RWPE2 (cell line): ENCODE results near the gene FOXO1.
A peak's percentile ranks its signal among the peaks of the same experiment; 100 is the strongest.

Experiments
- ATAC-seq: fragments of 200-7000 bp; cut with Tn5 transposase; 3 replicates; pipeline ENCODE4 v1.9.1; 2021; ENCODE audit warnings: low read depth
- DNase-seq: peaks from one replicate; pipeline ENCODE4 v3.0.0-alpha.2; 2020; ENCODE audit warnings: low spot score
- H3K27ac ChIP-seq: fragments of 450-650 bp; 2 replicates; pipeline ENCODE4 v1.5.1; 2017; ENCODE audit warnings: mild to moderate bottlenecking; ENCODE audit not compliant: poor library complexity, severe bottlenecking
- H3K27me3 ChIP-seq: fragments of 250-450 bp; sonication (Bioruptor Pico); 2 replicates; pipeline ENCODE4 v1.5.1; 2021; ENCODE audit warnings: mild to moderate bottlenecking, moderate library complexity; ENCODE audit not compliant: insufficient read depth, poor library complexity, severe bottlenecking
- H3K36me3 ChIP-seq: fragments of 250-450 bp; sonication (Bioruptor Pico); 2 replicates; pipeline ENCODE4 v1.5.1; 2020; ENCODE audit warnings: low read depth, mild to moderate bottlenecking, moderate library complexity
- H3K4me1 ChIP-seq: fragments of 250-450 bp; sonication (Bioruptor Pico); 2 replicates; pipeline ENCODE4 v1.5.1; 2021; ENCODE audit warnings: mild to moderate bottlenecking, moderate library complexity; ENCODE audit not compliant: insufficient read depth, poor library complexity, severe bottlenecking
- H3K4me3 ChIP-seq: fragments of 250-450 bp; sonication (Bioruptor Pico); 2 replicates; pipeline ENCODE4 v1.5.1; 2021; ENCODE audit warnings: mild to moderate bottlenecking, moderate library complexity; ENCODE audit not compliant: severe bottlenecking
- H3K9me3 ChIP-seq: fragments of 250-450 bp; sonication (Bioruptor Pico); 2 replicates; pipeline ENCODE4 v1.5.1; 2021; ENCODE audit warnings: mild to moderate bottlenecking, moderate library complexity; ENCODE audit not compliant: severe bottlenecking
- TF ChIP-seq, protein P1 (sequence below): fragments of 450-650 bp; IDR thresholded peaks from one replicate; pipeline ENCODE4 v1.5.1; 2017; ENCODE audit warnings: mild to moderate bottlenecking, moderate library complexity; ENCODE audit not compliant: poor library complexity, severe bottlenecking

FOXO1 gene

GRCh38 chr13:40692946-40693345 lies 26.5 kb upstream of the FOXO1 start:
- no peak for DNase-seq
- H3K27me3 ChIP-seq: no peaks in the 10 kb centered on the region
- no peaks in the 10 kb centered on the region for H3K4me1 ChIP-seq
- H3K9me3 ChIP-seq: no peaks in the 10 kb centered on the region
- H3K27ac ChIP-seq: no peak overlapping the region
- no peak overlapping the region for H3K4me3 ChIP-seq
- H3K36me3 ChIP-seq: no peaks in the 10 kb centered on the region
- ATAC-seq: no peak
- TF ChIP-seq, protein P1, sequence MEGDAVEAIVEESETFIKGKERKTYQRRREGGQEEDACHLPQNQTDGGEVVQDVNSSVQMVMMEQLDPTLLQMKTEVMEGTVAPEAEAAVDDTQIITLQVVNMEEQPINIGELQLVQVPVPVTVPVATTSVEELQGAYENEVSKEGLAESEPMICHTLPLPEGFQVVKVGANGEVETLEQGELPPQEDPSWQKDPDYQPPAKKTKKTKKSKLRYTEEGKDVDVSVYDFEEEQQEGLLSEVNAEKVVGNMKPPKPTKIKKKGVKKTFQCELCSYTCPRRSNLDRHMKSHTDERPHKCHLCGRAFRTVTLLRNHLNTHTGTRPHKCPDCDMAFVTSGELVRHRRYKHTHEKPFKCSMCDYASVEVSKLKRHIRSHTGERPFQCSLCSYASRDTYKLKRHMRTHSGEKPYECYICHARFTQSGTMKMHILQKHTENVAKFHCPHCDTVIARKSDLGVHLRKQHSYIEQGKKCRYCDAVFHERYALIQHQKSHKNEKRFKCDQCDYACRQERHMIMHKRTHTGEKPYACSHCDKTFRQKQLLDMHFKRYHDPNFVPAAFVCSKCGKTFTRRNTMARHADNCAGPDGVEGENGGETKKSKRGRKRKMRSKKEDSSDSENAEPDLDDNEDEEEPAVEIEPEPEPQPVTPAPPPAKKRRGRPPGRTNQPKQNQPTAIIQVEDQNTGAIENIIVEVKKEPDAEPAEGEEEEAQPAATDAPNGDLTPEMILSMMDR: no peak

DNA sequence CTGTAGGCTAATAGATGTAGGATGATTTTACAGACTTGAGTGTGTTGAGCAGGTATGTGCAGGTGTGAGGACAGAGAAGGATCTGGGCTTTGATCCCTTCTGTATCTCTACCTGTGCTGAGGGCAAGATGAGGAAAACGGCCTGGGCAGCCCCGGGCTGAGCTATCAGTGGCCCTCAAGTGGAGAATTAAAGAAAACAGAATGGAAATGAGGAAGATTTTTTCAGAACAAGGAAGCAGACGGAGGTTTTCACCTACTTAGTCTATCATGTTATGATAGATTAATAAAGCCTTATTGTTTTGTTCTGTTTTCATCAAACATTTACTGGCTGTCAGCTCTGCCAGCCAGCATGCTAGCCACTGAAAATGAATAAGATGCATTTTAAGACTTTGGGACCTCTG lies 22.3 kb upstream of the FOXO1 start:
- TF ChIP-seq, protein P1: no peak
- Histone ChIP-seq H3K27ac (no peak overlapping the region), H3K4me3 (no peak overlapping the region), H3K4me1 (no peaks in the 10 kb centered on the region), H3K27me3 (no peaks in the 10 kb centered on the region), H3K36me3 (no peaks in the 10 kb centered on the region), H3K9me3 (no peaks in the 10 kb centered on the region)
- DNase-seq: no peak
- no peak for ATAC-seq

DNA sequence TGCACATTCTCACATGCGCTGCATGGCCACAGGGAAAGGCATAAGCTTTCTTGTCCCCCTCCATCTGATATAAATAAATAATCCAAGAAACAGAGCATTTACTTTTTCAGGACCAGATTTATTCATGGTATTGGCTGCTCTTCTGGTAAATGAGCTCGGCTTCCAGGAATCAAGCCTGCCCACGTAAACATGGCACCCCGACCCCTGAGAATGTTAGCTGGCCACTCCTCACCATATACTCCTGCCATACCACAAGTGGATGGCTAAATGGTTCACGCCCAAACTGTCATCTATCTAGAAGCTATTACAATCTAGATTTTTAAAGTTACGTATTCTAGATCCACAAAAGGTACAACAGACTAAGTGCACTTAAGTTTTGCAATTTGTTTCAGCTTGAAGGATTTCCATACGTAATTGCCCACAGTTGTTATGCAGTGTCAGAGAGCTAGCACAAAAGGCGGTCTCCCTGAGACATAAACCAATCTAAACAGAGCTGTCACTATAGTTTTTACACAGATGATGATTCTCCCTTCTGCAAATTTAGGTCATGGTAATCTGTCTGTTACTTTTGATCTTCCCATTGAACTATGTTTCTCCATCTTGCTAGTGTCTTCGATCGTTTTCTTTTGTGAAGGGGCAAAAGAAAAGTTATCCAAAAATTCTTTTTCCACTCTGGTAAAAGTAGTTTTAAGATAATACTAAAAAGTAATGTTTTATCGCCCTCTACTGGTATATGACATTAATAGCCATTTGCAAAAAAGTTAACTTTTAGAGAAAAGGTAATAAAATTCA lies 16.2 kb upstream of the FOXO1 start:
- no peak for ATAC-seq
- H3K27me3 ChIP-seq: no peaks in the 10 kb centered on the region
- no peak for DNase-seq

GRCh38 chr13:40681341-40682146 lies 15.1 kb upstream of the FOXO1 start:
- Histone ChIP-seq H3K27ac (no peak overlapping the region), H3K4me3 (no peak overlapping the region), H3K9me3 (no peaks in the 10 kb centered on the region), H3K36me3 (no peaks in the 10 kb centered on the region), H3K27me3 (no peaks in the 10 kb centered on the region), H3K4me1 (no peaks in the 10 kb centered on the region)
- no peak for DNase-seq
- TF ChIP-seq, protein P1: no peak
- ATAC-seq: no peak

More for the DNA sequence above, 16.2 kb upstream of the FOXO1 start:
- H3K4me3 ChIP-seq: no peak overlapping the region
- H3K27ac ChIP-seq: no peak overlapping the region
- TF ChIP-seq, protein P1: peak; percentile 75
- H3K4me1 ChIP-seq: no peaks in the 10 kb centered on the region
- no peaks in the 10 kb centered on the region for H3K9me3 ChIP-seq
- no peaks in the 10 kb centered on the region for H3K36me3 ChIP-seq
